Mononuclear cell (primary cell): Measurements from ENCODE around the gene ARHGEF2. TPM values are rescaled to one million over a fixed set of nuclear protein-coding genes. Genes with fewer than 3 reads are reported as not detected.

Experiments
- H3K27me3 ChIP-seq: 2 replicates; pipeline ENCODE4 v1.6.0; 2011; ENCODE audit warnings: low read length, control low read depth; ENCODE audit not compliant: insufficient read depth
- H3K4me1 ChIP-seq: 2 replicates; pipeline ENCODE4 v1.5.1; 2011; ENCODE audit warnings: mild to moderate bottlenecking, low read length, control low read depth; ENCODE audit not compliant: insufficient read depth
- H3K4me3 ChIP-seq: 2 replicates; pipeline ENCODE4 v1.5.1; 2011; ENCODE audit warnings: mild to moderate bottlenecking, low read length, moderate library complexity
- H3K9me3 ChIP-seq: 2 replicates; pipeline ENCODE4 v1.5.1; 2011; ENCODE audit warnings: low read depth, mild to moderate bottlenecking, control low read depth, low read length
- total RNA-seq: library from RNA; depleted of rRNA; stranded (reverse); fragments of >200 nt; gene quantifications from one replicate; pipeline ENCODE4 v1.2.3, GENCODE V29; 2012

ARHGEF2 gene
- total RNA-seq, 1 donor: 149 TPM

DNA sequence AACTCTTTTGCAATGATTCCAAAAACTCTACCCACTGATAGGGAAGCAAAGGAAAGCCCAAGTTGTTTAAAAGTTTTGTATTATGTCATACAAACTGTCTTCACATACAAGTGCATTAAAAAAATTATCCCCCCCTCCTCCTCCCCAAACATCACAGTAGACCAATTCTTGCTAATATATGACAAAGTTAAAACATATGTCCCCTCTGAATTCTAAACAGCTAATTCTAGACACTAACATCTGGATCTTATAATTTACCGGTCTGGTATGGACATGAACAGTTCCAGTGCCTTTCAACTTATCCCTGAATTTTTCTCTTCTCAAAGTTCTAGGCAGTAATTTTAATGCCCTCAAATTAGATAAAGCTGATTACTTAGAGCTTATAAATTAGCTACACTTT, 80.6 kb downstream of the ARHGEF2 start:
- Histone ChIP-seq H3K4me1 (peaks cover 13% of the 10 kb centered on the region), H3K27me3 (no peaks in the 10 kb centered on the region), H3K4me3 (no peak overlapping the region), H3K9me3 (no peaks in the 10 kb centered on the region)

Other genes starting within 250 kb of the ARHGEF2 start
- gene GON4L, start 121.3 kb downstream of the ARHGEF2 start, total RNA-seq: 54.9 TPM
- 12.0 TPM for gene SYT11, start 119.0 kb downstream of the ARHGEF2 start, total RNA-seq
- 128 TPM for gene RIT1, start 67.2 kb downstream of the ARHGEF2 start, total RNA-seq
- gene KHDC4, start 44.1 kb downstream of the ARHGEF2 start, total RNA-seq: 38.1 TPM
- not detected for gene RXFP4, start 36.9 kb downstream of the ARHGEF2 start, total RNA-seq
- 403 TPM for gene SSR2, start 42.4 kb upstream of the ARHGEF2 start, total RNA-seq
- gene UBQLN4, start 75.3 kb upstream of the ARHGEF2 start, total RNA-seq: 7.1 TPM
- 16.6 TPM for gene LAMTOR2, start 76.2 kb upstream of the ARHGEF2 start, total RNA-seq
- 0.21 TPM for gene RAB25, start 82.6 kb upstream of the ARHGEF2 start, total RNA-seq
- not detected for gene MEX3A, start 103.9 kb upstream of the ARHGEF2 start, total RNA-seq
- 110 TPM for gene LMNA, start 136.2 kb upstream of the ARHGEF2 start, total RNA-seq
- gene SEMA4A, start 175.0 kb upstream of the ARHGEF2 start, total RNA-seq: 30.4 TPM
- gene SLC25A44, start 215.6 kb upstream of the ARHGEF2 start, total RNA-seq: 12.7 TPM
- 59.0 TPM for gene PMF1, start 234.5 kb upstream of the ARHGEF2 start, total RNA-seq